BE2C (cell line): ENCODE results near the gene GDF9.

Experiments
- DNase-seq: peaks from one replicate; pipeline ENCODE4 v3.0.0-alpha.2; 2020
- H3K27me3 ChIP-seq: fragments of 250-450 bp; sonication (Bioruptor Pico); 2 replicates; pipeline ENCODE4 v1.5.1; 2020; ENCODE audit warnings: mild to moderate bottlenecking
- H3K36me3 ChIP-seq: fragments of 250-450 bp; sonication (Bioruptor Pico); 2 replicates; pipeline ENCODE4 v1.5.1; 2020; ENCODE audit warnings: mild to moderate bottlenecking
- H3K4me1 ChIP-seq: fragments of 250-450 bp; sonication (Bioruptor Pico); 2 replicates; pipeline ENCODE4 v1.5.1; 2020
- H3K4me3 ChIP-seq: 2 replicates; pipeline ENCODE4 v1.5.1; 2011; ENCODE audit warnings: low read depth, low read length
- H3K9me3 ChIP-seq: fragments of 250-450 bp; sonication (Bioruptor Pico); 2 replicates; pipeline ENCODE4 v1.5.1; 2020
- CTCF ChIP-seq: IDR thresholded peaks from 2 replicates; pipeline ENCODE4 v1.5.1; 2012; ENCODE audit warnings: mild to moderate bottlenecking, low read depth, low read length

The GDF9 gene

GRCh38 chr5:132825834-132826391 is 40.4 kb downstream of the GDF9 start:
- H3K27me3 ChIP-seq = no peaks in the 10 kb centered on the region
- H3K36me3 ChIP-seq = no peaks in the 10 kb centered on the region
- no peaks in the 10 kb centered on the region for H3K9me3 ChIP-seq
- no peak for DNase-seq
- no peaks in the 10 kb centered on the region for H3K4me1 ChIP-seq
- H3K4me3 ChIP-seq = no peak overlapping the region
- TF ChIP-seq CTCF = no peak

GRCh38 chr5:132825033-132825833 is 41.0 kb downstream of the GDF9 start:
- Histone ChIP-seq H3K9me3 (no peaks in the 10 kb centered on the region), H3K4me3 (no peak overlapping the region), H3K36me3 (no peaks in the 10 kb centered on the region), H3K4me1 (no peaks in the 10 kb centered on the region), H3K27me3 (no peaks in the 10 kb centered on the region)
- DNase-seq = no peak
- no peak for TF ChIP-seq CTCF

GRCh38 chr5:132824426-132824825 is 41.8 kb downstream of the GDF9 start:
- Histone ChIP-seq H3K4me1 (no peaks in the 10 kb centered on the region), H3K27me3 (no peaks in the 10 kb centered on the region), H3K36me3 (no peaks in the 10 kb centered on the region), H3K4me3 (no peak overlapping the region), H3K9me3 (no peaks in the 10 kb centered on the region)
- DNase-seq = no peak
- TF ChIP-seq CTCF = no peak

GRCh38 chr5:132823481-132824050 is 42.7 kb downstream of the GDF9 start:
- DNase-seq = no peak
- Histone ChIP-seq H3K36me3 (no peaks in the 10 kb centered on the region), H3K9me3 (no peaks in the 10 kb centered on the region), H3K4me1 (no peaks in the 10 kb centered on the region), H3K27me3 (no peaks in the 10 kb centered on the region), H3K4me3 (no peak overlapping the region)
- no peak for TF ChIP-seq CTCF

- no peak for DNase-seq
- no peak overlapping the region for H3K4me3 ChIP-seq
- no peaks in the 10 kb centered on the region for H3K36me3 ChIP-seq
- TF ChIP-seq CTCF = no peak
- H3K9me3 ChIP-seq = no peaks in the 10 kb centered on the region
- no peaks in the 10 kb centered on the region for H3K4me1 ChIP-seq
- H3K27me3 ChIP-seq = no peaks in the 10 kb centered on the region
Observed at GRCh38 chr5:132822650-132823480, 43.4 kb downstream of the GDF9 start.
